ENCODE results near the gene USP47.

Gene USP47, protein sequence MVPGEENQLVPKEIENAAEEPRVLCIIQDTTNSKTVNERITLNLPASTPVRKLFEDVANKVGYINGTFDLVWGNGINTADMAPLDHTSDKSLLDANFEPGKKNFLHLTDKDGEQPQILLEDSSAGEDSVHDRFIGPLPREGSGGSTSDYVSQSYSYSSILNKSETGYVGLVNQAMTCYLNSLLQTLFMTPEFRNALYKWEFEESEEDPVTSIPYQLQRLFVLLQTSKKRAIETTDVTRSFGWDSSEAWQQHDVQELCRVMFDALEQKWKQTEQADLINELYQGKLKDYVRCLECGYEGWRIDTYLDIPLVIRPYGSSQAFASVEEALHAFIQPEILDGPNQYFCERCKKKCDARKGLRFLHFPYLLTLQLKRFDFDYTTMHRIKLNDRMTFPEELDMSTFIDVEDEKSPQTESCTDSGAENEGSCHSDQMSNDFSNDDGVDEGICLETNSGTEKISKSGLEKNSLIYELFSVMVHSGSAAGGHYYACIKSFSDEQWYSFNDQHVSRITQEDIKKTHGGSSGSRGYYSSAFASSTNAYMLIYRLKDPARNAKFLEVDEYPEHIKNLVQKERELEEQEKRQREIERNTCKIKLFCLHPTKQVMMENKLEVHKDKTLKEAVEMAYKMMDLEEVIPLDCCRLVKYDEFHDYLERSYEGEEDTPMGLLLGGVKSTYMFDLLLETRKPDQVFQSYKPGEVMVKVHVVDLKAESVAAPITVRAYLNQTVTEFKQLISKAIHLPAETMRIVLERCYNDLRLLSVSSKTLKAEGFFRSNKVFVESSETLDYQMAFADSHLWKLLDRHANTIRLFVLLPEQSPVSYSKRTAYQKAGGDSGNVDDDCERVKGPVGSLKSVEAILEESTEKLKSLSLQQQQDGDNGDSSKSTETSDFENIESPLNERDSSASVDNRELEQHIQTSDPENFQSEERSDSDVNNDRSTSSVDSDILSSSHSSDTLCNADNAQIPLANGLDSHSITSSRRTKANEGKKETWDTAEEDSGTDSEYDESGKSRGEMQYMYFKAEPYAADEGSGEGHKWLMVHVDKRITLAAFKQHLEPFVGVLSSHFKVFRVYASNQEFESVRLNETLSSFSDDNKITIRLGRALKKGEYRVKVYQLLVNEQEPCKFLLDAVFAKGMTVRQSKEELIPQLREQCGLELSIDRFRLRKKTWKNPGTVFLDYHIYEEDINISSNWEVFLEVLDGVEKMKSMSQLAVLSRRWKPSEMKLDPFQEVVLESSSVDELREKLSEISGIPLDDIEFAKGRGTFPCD (N-terminal part only)

DNA sequence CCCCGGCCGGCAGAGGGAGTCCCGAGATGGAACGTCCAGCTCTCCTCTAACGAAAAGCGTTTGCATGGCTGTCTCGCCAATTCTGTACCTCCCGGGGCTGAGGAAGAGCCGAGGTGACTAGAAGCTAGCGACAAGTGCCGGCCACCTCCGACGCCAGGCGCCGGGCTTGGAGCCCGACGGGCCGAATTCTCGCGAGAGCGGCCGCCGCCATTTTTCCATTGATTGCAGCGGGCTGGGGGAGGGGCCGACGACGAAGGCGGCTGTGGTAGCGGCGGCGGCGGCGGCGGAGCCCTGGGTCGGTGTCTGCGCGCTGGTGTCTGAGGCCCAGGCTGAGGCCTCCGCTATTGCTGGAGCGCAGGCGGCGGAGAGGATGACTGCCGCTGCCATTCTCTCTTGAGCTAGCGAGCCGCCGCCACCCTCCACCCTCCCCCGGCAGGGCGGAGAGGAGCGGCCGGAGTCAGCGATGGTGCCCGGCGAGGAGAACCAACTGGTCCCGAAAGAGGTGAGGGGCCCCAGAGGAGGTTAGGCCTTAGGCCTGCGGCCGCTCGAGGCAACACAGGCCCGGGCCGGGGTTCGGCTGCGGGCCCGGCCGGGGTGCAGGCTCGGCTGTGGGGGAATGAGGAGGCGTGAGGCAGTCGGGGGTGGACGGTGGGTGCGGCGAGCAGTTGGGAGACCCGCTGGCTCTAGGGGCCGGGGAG is at the start of gene USP47:
Gene USP47 (plus strand): TSS at position 250 of the 698 bp plus-strand sequence. CDS start 214 bp downstream, at position 464.
- in situ Hi-C loops (cut with MboI; ENCODE audit: low sequenced_read_pairs): no loop called here

DNA sequence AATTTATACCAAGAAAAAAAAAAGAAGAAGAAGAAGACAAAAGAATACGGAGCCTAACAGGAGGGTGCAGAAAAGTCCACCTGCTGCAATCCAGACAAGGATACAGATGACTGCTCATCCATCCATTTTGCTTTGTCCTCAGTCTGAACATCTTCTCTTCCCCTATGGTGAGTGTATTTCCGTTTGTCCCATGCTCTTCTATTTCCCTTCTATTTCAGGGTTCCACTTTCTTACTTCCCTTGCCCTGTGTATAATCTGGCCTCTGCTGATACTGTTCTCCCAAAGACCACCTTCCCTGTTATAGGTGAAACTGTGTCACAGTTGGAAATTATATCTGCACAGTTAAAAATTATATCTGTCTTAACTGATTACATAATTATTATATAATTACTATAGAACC is 48.7 kb upstream of the USP47 start:
- in situ Hi-C loops (cut with MboI; ENCODE audit: low sequenced_read_pairs): loop anchor here (25.0 kb wide), 2 partner anchors 756 to 1006 kb away; no protein-coding TSS in a partner anchor

DNA sequence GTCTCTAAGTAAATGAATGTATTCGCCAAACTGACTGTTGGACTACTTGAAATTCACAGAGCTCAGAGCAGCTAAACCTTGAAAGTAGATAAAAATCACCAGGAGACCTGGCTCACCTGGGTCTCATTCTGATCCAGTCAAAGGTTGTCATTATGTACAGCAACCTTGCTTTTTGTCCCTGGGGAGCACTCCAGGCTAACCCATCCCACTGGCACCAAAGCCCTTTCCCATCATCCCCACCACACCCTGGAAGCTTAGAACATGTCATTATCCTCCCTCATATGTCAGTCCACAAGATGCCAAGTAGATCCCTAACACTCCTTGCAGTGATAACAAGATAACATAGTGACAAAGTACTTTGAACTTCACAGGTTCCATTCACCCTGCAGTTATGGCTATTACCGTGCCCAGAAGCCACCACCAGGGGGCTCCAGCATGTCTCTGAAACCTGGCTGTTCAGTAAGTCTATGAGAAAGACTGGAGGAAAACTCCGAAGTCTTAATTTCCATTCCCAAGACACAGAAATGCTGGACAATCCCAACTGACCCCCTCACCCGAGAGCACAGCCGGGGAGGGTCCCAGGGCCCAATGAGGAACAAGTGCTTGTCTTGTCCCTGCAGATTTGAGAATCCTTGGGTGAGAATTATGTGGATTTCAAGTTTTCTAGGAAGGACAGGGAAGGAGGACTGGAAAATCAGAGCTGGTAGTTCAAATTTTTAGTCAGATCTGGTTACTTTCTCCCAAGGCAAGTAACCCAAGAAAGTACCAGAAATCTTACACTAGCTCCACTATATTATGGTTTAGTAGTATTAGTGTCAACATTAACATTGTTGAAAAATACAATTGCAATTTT is 43.0 kb upstream of the USP47 start:
- in situ Hi-C loops (cut with MboI; ENCODE audit: low sequenced_read_pairs): loop anchor here (25.0 kb wide), 2 partner anchors 762 to 1012 kb away; no protein-coding TSS in a partner anchor

DNA sequence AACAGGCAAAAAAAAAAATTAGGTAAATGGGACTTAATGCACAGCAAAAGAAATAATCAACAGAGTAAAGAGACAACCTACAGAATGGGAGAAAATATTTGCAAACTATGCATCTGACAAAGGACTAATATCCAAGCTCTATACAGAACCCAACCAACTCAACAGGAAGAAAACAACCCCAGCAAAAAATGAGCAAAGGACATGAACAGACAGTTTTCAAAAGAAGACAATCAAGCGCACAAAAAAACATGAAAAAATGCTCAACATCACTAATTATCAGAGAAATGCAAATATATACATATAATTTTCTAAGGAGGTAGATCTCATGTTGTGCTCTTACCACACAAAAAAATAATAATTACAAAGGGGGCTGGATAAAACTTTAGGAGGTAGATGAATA is 36.5 kb upstream of the USP47 start:
- in situ Hi-C loops (cut with MboI; ENCODE audit: low sequenced_read_pairs): no loop called here

DNA sequence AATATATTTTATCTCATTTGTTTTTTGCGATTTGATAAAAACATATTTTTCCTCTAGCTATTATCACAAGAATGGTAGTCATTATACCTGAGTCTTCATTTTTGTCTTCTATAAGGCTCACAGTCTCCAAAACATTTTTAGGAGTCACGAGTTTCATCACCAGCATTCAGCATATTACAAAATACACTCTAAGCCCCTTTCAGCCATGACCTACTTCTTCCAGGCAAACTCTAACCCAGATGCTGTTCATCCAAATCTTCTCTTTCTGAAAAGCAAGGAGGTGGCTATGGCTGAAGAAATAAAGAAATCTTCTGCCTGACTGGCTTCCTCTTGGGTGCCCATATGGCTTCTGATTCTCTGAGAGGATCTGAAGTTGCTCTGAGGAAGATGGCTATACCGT is 35.7 kb upstream of the USP47 start:
- in situ Hi-C loops (cut with MboI; ENCODE audit: low sequenced_read_pairs): no loop called here

DNA sequence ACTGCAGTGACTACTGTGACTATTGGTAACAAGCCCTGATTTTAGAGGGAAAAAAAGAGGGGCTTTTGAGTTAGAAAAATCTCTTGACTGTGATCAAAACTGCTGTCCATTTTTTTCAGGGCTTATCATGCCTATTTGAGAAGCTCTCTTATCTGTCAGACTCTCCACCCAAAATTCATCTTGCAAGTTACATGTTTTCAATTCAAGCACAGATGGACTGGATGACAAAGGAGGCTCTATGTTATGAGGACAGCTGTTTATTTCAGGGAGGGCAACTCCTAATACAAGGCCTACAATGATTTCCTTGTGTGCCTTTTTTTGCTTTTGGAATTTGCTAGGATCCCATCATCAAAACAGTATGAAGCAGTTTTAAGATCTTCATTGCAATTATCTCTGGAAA is 35.2 kb upstream of the USP47 start:
- in situ Hi-C loops (cut with MboI; ENCODE audit: low sequenced_read_pairs): no loop called here

DNA sequence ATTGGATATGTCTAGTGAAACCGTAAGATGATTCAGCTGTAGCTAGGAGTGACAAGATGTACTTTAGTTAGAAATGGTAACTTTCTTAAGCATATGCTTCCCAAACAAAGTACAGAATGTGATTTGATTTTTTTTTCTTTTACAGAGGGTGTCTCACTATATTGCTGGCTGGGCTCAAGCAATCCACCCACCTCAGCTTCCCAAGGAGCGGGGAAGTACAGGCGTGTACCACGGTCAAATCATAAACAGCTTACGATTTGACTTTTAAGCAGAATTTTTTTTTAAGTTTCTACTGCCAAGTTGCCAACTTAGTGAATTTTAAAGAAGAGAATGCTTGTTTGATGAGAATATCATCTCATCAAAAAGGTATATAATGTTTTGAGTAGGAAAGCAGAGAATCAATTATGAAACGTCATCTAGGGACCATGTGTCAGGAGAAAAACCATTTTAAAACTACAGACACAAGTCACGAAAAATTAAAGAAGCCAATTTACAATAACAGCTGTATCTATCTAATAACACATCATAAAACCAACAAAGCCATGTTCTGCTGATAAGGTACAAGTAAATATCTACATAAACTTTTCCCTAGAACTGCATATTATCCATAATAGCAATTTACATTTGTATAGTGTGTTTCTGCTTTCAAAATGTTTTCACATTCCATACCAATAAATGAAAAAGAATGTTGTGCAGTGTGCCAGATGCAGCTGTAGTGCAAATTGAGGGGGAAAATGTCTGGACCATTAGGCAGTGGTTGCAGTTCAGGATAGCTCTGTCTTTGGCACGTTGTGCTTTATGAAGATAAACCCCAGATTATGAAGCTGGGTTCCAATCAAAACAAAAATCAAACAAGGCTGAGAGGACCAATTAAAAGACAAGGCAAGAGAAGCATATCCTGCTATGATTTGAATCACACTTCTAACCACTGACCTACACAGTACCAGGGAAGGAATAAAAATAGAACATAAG is 33.7 kb upstream of the USP47 start:
- in situ Hi-C loops (cut with MboI; ENCODE audit: low sequenced_read_pairs): no loop called here

DNA sequence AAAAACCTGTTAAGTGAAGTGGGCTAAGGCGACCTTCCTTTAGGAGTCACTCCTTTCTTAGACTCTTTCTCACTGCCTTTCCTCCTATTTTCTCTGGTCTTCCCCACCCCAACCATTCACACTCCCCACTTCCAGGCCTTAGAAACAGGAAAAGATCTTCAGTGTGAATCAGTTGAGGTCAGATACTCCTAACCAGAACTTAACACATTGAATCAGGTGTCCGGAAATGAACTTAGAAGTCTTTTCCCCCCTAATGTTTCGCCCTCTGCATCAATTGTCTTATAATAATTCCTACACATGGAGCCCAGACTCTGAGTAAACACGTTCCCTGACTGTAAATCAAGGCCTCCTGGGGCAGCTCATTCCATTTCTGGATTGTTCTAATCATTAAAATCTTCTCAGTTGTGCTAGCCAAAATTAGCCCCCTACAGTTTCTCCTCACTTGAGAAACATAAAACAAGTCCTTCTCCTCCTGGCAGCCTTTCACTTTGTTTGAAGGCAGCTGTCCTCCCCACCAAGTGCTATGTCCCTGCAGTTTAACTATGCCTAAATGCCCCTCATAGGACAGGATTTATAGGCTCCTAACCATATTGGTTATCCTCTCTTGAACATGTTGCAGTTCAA is 32.7 kb upstream of the USP47 start:
- in situ Hi-C loops (cut with MboI; ENCODE audit: low sequenced_read_pairs): no loop called here

DNA sequence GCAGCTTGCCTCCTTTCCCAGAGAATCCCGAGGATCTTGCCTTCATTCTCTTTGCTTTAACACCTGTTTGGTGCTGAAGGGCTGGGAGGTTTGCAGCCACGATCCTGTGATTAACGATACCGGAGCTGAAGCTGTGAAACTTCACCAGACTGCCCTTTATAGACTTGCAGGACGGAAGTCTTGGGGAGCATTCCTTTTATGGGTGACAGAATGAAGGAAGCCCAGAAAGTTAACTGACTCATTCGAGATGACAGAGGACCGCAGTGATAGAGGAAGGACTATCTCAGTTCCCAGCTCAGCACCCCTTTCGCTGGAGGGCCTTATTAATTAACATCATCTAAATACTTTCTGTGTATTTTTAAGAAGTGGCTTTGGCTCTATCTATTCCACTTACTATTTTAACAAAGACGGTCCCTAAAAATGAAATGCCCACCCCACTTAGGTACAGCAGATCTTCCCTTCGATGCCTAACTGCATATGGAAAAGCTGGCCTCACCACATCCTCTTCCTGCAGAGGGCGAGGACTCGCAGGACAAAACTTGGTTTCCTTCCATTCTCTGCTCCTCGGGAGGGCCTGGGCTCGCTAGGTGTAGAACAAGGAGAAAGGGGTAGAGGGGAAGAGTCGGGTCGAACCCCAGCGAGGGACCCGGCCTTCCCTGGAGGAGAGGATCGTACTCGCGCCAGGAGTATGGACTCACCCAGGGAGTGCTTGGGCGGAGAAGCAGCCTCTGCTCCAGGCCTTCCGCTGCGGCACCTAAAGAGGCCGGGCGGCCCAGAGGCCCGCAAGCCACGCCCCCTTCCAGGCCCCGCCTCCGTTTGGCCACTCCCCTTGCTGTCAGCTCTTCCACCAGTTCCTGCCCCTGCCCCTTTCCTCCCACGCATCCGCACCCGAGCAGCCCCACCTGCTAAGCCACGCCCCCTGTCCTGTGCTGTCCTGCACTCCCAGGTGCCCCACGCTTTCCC is 30.7 kb upstream of the USP47 start:
- in situ Hi-C loops (cut with MboI; ENCODE audit: low sequenced_read_pairs): no loop called here

DNA sequence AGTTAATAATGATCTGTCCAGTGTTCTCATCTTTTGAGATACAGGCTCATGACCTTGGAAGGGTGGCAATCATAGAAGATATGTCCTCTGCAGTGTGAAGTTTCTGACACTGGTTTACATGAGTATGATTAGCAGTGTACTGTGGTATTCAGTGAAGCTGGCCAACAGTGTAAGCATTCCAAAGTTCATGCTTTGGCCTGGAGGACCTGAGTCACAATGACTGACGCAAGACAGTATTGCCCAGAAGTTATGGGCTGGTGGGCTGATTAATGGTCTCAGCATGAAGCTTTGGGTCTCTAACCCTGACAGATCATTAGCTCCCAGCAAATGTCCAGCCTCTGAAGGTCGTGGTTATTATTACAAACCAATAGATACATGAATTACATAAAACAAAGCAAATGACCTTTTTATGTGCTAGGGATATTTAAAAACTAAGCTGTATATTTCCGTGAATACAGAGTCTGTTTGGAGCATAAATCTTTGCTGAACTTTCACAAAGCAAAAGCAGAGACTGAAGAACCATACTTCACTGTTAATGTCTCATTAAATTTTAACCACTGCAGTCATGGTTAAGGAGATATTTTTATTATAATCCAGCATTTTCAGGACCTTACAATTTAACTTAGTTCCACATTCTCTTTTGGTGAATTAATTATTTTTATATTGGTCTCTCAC is 28.3 kb upstream of the USP47 start:
- in situ Hi-C loops (cut with MboI; ENCODE audit: low sequenced_read_pairs): no loop called here

DNA sequence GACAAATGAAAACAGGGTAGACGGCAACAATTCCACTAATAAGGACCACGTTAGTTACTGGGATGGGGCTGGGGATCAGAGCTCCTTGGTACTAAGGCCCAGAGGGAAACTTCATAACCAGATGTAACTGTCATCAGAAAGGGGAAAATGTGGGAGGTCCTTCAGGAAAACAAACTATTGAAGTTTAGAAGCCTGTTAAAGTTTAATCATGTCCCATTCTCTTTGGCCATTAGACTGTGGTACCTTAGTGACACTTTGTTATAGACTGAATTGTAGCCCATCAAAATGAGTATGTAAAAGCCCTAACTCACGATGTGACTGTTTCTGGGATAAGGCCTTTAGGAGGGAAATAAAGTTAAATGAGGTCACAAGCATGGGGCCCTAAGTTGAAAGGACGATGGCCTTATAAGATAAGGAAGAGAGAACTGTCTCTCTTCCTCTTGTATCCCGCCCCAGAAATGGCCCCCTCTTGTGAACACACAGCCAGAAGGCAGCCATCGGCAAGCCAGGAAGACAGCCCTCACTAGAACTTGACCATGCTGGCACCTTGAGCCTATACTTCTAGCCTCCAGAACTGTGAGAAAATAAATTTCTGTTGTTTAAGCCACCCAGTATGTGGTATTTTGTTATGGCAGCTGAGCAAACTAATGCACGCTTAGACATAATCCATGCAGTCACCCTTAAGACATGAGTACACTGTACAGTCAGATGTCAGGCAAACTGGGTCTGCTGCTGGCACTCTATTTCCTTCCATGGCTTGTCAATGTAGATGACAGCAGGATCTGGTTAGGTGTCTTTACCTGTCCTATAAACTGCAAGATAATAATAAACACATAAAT is 26.9 kb upstream of the USP47 start:
- in situ Hi-C loops (cut with MboI; ENCODE audit: low sequenced_read_pairs): no loop called here

DNA sequence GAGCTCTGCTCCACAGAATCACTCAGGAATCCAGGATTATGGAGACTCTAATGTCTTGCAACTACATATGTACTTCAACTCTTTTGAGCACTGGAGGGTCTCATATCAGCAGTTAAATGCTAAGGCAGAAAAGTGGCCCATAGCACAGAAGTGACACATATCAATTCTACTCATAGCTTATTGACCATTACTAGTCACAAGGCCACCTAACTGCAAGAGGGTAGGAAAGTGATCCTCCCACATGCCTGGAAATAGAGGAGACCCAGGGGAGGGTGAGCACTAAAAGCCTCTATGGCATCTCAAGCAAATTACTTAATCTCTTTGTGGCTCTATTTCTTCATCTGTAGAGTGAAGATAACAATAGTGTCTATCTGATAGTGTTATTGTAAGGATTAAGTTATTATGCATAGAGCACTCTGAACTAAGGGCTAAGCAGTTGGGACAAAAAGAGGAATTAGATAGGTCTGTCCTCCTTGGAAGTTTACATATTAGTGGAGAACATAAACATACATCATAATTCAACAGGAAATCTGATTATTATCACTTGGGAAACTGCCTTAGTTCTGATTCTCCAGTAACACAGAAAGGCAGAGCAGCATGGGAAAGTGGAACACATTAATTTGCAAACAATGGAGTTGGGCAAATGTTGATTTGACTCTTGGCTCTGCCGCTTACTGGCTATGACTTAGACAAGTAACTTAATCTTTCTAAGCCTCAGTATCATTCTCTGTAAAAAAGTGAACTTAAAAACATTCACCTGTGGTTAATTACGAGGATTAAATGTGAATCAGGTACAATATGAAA is 25.1 kb upstream of the USP47 start:
- in situ Hi-C loops (cut with MboI; ENCODE audit: low sequenced_read_pairs): no loop called here

DNA sequence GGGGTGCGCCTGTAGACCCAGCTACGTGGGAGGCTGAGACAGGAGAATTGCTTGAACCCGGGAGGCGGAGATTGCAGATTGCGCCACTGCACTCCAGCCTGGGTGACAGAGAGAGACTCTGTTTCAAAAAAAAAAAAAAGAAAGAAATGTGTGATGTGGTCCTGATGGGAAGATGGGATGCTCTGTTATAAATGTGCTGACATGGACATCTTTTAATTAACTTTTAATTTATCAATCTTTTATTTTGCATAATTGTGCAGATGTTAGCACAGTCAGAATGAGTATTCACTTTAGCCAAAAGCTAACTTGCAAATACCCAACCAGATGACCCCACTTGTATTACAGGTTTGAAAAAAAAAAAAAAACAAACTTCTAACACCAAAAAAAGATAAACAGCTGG is 23.8 kb upstream of the USP47 start:
- in situ Hi-C loops (cut with MboI; ENCODE audit: low sequenced_read_pairs): no loop called here

DNA sequence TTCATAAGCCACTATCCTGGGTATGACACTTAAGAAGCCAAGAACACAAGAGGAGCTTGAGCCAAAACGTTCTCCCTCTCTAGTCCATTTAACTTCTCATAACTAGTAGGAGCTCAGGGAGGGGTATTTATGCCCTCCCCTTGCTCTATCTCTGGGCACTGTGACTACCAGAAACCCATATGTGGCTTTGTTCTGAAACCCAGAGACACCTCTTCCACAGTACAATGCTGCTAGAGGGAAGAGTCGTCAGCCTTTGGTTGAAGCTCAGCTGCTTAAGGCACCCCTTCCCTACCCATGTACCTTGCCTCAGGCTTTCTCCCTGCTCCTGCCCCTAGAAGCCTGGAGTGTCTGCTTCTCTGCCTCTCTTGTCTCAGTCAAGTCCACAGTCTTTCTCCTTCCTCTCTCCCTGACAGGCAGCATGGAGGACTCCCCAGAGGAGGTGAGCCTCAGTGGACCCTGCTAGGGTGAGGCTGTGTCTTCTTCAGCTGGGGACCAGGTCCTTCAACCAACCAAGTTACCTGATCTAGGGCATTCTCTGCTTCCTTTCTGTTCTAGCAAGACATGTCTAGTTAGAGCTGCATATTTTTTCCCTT is 23.1 kb upstream of the USP47 start:
- in situ Hi-C loops (cut with MboI; ENCODE audit: low sequenced_read_pairs): no loop called here

Data from HL-60/S4 treated with phorbol 12-myristate 13-acetate at 8.2 ng/mL for 4 days and 3 days (cell line).